GM12801 (cell line): Measurements from ENCODE around the gene CFAP251.

Experiments
- CTCF ChIP-seq: IDR thresholded peaks from one replicate; pipeline ENCODE4 v1.5.1; 2011; ENCODE audit warnings: control low read depth; ENCODE audit not compliant: insufficient read length; ENCODE audit errors: extremely low read depth

CFAP251 gene

DNA sequence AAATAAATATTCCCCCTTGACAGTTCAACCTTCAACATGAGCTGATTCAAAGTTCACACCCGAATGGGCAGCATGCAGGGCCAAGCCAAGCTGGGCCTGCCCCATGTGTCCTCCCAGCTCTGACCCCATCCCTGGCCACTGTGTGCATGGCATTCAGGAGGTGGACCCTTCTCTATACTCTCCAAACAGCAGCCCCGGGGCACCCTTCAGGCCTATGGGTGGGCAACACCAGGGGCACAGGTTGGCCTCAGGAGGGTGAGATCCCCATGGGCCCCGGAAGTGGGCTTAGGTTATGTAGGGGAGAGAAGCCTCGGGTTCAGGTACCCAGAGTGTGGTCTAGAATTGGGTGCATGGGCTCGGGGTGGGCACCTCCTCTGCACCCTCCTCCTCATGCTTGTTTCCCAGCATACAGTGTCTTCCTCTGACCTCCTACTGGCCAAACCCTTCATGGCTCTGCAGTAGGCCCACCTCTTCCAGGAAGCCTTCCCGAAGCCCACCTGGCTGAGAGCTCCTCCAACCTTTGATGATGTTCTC is 71.8 kb downstream of the CFAP251 start:
- no peak for TF ChIP-seq CTCF

DNA sequence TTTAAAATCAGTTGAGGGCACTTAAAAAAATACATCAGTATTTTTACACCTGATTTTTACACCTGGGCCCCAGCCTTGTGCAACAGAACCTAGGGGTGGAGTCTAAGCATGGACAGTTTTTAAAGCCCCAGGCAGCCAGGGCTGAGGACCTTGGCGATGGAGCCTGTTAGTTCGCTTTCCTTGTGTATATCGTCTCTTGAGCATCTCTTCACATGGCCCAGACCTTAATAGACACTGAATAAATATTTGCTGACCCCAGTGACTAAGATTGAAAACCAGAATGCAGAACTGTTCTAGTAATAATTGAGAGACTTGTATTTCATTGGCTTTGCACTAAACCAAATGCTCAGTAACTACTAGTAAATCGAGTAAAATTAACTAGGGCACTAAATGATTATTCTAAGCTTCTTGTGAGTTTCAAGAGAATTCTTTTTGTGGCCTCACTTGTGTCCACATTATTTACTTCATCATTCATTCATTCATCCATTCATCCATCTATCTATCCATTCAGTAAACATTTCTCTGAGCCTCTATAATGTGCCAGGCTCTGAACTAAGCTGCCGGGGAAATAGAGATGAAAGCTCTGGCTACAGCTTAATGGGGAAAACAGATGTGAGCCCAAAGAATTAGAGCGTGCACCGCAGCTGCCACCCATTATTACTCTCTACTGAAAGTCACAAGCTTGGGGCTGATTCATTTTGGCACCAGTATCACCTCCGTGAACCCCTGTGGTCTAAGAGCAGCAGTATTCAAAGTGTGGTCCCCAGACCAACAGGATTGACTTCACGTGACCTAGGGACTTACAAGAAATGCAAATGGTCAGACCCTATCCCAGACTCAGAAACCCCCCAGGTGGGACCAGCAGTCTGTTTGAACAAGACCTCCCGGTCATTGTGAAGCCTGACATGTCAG is 72.6 kb downstream of the CFAP251 start:
- TF ChIP-seq CTCF: no peak

GRCh38 chr12:121992059-121992879 is 73.9 kb downstream of the CFAP251 start:
- TF ChIP-seq CTCF: no peak

DNA sequence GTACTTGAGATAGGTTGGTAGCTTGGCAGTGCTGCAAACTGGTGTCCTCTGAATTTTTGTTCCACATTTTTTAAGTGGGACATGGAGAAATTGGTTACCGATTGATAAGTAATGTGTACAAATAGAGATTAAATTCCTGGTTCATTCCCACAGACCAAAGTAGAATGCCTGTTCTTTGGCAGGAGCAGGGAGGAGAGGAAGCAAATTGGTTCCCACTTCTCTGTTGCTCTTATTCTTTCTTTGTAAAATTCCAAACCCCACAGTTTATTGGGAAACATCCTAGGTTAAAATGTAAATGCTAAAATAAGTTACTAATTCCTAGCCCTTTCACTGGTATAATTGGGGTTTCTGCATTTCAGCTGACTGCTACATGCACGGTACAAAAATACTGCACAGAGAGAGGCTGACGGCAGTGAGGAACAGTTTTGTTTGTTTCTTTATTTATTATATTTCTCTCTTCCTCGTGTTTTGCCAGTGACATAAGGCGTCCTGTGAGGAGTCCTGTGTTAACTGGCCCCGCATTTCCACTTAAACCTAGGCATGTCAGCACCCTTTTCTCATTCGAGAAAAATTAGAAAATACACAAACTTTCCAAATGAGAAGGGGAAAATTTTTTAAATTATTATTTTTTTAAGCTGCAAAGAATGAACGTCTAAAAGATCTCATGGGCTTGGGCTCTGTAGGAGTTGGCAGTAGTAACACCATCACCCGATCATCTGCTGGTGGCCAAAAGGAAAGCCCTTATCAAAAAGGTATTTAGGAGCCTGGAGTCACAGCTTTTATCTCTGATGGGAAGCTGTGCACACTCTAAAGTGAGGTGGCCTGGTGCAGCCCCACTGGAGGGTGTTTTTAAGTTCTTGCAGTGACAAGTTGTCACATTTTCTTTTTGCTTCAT is 77.9 kb downstream of the CFAP251 start:
- TF ChIP-seq CTCF: no peak

- TF ChIP-seq CTCF: no peak
Measured at GRCh38 chr12:121996945-121997612, 78.7 kb downstream of the CFAP251 start.

DNA sequence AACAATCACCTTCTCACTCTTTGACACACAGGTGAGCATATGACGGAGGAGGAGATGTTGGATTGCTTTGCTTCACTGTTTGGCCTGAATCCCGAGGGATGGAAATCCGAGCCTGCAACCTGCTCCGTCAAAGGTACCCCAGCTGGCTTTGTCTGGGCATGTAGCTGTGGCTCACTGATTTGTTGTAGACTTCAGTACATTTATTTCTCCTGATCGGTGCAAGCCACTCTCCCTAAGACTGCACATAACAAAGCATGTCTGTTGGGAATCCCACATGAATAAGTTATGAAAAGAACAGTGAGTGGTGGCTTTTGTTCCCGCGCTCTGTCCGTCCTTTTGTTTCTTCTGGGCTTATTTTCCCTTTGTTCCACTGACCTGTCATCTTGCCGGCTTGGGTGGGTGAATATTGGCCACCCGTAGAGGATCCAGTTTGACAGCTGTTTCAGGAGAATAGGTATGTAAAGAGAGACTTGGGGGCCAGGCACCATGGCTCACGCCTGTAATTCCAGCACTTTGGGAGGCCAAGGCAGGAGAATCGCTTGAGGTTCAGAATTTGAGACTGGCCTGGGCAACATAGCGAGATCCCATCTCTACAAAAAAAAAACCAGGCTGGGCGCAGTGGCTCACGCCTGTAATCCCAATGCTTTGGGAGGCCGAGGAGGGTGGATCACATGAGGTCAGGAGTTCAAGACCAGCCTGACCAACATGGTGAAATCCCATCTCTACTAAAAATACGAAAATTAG is 83.2 kb downstream of the CFAP251 start:
- TF ChIP-seq CTCF: no peak
